Epithelial cell of esophagus (primary cell): ENCODE measurements around the gene CHST9.

ENCODE experiments used
- DNase-seq: peaks from one replicate; pipeline ENCODE4 v3.0.0; 2010; ENCODE audit warnings: low read depth
- H3K4me3 ChIP-seq: 2 replicates; pipeline ENCODE4 v1.5.1; 2011; ENCODE audit warnings: mild to moderate bottlenecking, low read length, control low read depth
- CTCF ChIP-seq: IDR thresholded peaks from 2 replicates; pipeline ENCODE4 v1.5.1; 2011; ENCODE audit warnings: low read depth, mild to moderate bottlenecking, low read length, control low read depth, inconsistent platforms; ENCODE audit not compliant: insufficient read depth; ENCODE audit errors: missing control alignments

The CHST9 gene

GRCh38 chr18:27138079-27138478, 47.0 kb downstream of the CHST9 start:
- DNase-seq = no peak
- no peak for TF ChIP-seq CTCF
- no peak overlapping the region for H3K4me3 ChIP-seq

DNA sequence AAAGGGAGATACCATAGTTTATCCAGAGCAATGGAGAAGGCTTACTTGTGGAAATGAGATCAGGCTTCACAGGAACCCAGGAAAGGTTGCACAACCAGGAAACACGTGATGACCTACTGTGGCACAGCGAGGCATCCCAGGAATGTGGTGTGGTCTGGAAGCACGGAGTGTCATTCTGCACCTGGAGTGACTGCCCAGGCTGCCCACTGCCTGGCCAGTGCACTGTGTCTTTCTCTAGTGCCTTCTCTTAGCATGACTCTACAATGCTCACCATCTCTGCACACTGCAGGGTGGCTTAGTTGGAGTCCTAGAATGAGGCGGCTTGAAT, 48.9 kb downstream of the CHST9 start:
- peak; percentile 86 for DNase-seq
- H3K4me3 ChIP-seq = no peak overlapping the region
- no peak for TF ChIP-seq CTCF

DNA sequence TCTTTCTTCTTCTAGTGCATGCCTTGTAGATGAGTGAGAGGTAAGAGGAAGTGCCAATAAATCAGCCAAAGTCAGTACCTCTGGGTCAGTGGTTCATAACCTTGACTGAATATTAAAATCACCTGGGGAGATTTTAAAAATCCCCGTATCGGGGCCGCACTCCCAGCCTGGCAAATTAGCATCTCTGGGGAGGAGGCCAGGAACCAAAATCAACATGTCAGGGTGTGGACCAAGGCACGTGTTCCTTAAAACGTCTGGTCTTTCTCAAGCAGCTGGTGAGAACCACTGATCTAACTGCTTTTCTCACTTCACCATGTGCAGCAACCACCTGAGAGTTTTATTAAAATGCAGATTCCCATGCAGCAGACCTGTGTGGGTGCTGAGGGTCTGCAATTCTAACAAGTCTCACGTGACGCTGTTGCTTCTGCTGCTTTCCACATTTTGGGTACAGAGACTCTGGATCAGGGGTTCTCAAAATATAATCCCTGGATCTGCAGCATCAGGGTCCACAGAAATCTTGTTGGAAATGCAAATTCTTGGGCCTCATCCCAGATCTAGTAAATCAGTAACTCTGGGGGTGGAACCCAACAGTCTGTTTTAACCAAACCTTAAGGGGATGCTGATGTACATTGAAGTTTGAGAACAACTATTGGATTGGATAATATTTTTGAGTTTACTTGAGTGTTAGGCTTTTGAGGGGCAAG, 49.5 kb downstream of the CHST9 start:
- no peak overlapping the region for H3K4me3 ChIP-seq
- DNase-seq = no peak
- no peak for TF ChIP-seq CTCF

- no peak for TF ChIP-seq CTCF
- H3K4me3 ChIP-seq = no peak overlapping the region
- DNase-seq = no peak
These were observed 55.0 kb downstream of the CHST9 start for GRCh38 chr18:27130065-27130630.

GRCh38 chr18:27124196-27124595, 60.9 kb downstream of the CHST9 start:
- TF ChIP-seq CTCF = no peak

GRCh38 chr18:27121108-27121507, 64.0 kb downstream of the CHST9 start:
- TF ChIP-seq CTCF = no peak
- no peak overlapping the region for H3K4me3 ChIP-seq

More at GRCh38 chr18:27124196-27124595, 60.9 kb downstream of the CHST9 start:
- no peak for DNase-seq
- no peak overlapping the region for H3K4me3 ChIP-seq

GRCh38 chr18:27120246-27120645, 64.9 kb downstream of the CHST9 start:
- no peak overlapping the region for H3K4me3 ChIP-seq
- no peak for TF ChIP-seq CTCF
- no peak for DNase-seq

More at GRCh38 chr18:27121108-27121507, 64.0 kb downstream of the CHST9 start:
- DNase-seq = peak; percentile 58
